C4-2B (cell line): ENCODE results near the gene POU2F1.

ENCODE experiments used
- H3K27ac ChIP-seq: fragments of 450-650 bp; 2 replicates; pipeline ENCODE4 v1.5.1; 2017
- CTCF ChIP-seq: fragments of 450-650 bp; conservative IDR thresholded peaks from 2 replicates; pipeline ENCODE4 v1.5.1; 2017; ENCODE audit warnings: mild to moderate bottlenecking
- ZFX ChIP-seq: fragments of 450-650 bp; IDR thresholded peaks from 2 replicates; pipeline ENCODE4 v1.6.1; 2017

POU2F1 gene

GRCh38 chr1:167472752-167473521 lies 252.3 kb downstream of the POU2F1 start:
- H3K27ac ChIP-seq = no peak overlapping the region
- TF ChIP-seq CTCF = no peak
- no peak for TF ChIP-seq ZFX

- TF ChIP-seq CTCF (no peak), ZFX (no peak)
- no peak overlapping the region for H3K27ac ChIP-seq
Measured at GRCh38 chr1:167473761-167474160, 253.1 kb downstream of the POU2F1 start.

GRCh38 chr1:167474191-167474641 lies 253.5 kb downstream of the POU2F1 start:
- TF ChIP-seq CTCF (no peak), ZFX (no peak)
- H3K27ac ChIP-seq = no peak overlapping the region

- no peak overlapping the region for H3K27ac ChIP-seq
- TF ChIP-seq ZFX = no peak
- no peak for TF ChIP-seq CTCF
Measured at GRCh38 chr1:167476061-167476460, 255.4 kb downstream of the POU2F1 start.
